Gastroesophageal sphincter (tissue), 4 donors: ENCODE measurements around the gene LIX1. TPM values are rescaled to one million over a fixed set of nuclear protein-coding genes. Genes with fewer than 3 reads are reported as not detected.

Experiments used
- ATAC-seq: fragments of 150-250 bp; one replicate; pipeline ENCODE4 v1.9.1; 2016; ENCODE audit warnings: mild to moderate bottlenecking, moderate library complexity
- H3K27ac ChIP-seq, 4 donors: fragments of 200-600 bp; sonication (generic) in 3 of 4; 1 replicate in 3 of 4; 2 replicates in 1 of 4; pipeline ENCODE4 v1.5.1; 2016 to 2019
- H3K27me3 ChIP-seq: fragments of 200-600 bp; sonication (generic); one replicate; pipeline ENCODE4 v1.5.1; 2019
- H3K36me3 ChIP-seq, 2 donors: fragments of 200-600 bp; sonication (generic); one replicate each; pipeline ENCODE4 v1.5.1; 2019; ENCODE audit warnings: control low read depth in 1 of 2
- H3K4me1 ChIP-seq, 3 donors: fragments of 200-600 bp; sonication (generic); 1 replicate in 2 of 3; 2 replicates in 1 of 3; pipeline ENCODE4 v1.5.1; 2016 to 2019; ENCODE audit warnings: control low read depth in 2 of 3
- H3K4me3 ChIP-seq, 2 donors: fragments of 200-600 bp; sonication (generic); one replicate each; pipeline ENCODE4 v1.5.1; 2019; ENCODE audit warnings: mild to moderate bottlenecking in 1 of 2, moderate library complexity in 1 of 2
- H3K9me3 ChIP-seq, 3 donors: fragments of 200-600 bp; sonication (generic); one replicate each; pipeline ENCODE4 v1.5.1; 2017 to 2019; ENCODE audit warnings: control low read depth in 2 of 3
- EP300 ChIP-seq: sonication (generic); formaldehyde crosslinking; IDR thresholded peaks from one replicate; pipeline ENCODE4 v1.6.1; 2017; ENCODE audit warnings: antibody characterized with exemption, mild to moderate bottlenecking
- POLR2A ChIP-seq, 2 donors: fragments of 450-650 bp; IDR thresholded peaks; one replicate each; pipeline ENCODE4 v1.6.1; 2017; ENCODE audit warnings: antibody characterized with exemption in 2 of 2, mild to moderate bottlenecking in 2 of 2, moderate library complexity in 1 of 2
- POLR2AphosphoS5 ChIP-seq: sonication (generic); formaldehyde crosslinking; IDR thresholded peaks from one replicate; pipeline ENCODE4 v1.6.1; 2017; ENCODE audit warnings: antibody characterized with exemption
- WGBS, 2 donors: methylation state at CpG; one replicate each; pipeline ENCODE4 v1.1.5; 2018; ENCODE audit warnings: low coverage in 1 of 2; 5-methylcytosine and 5-hydroxymethylcytosine counted together
- total RNA-seq, 4 donors: library from RNA; depleted of rRNA; stranded (reverse); fragments of >200 nt; gene quantifications; one replicate each; pipeline ENCODE4 v1.1.0, GENCODE V29; 2016
- TF ChIP-seq, protein P1 (sequence below), 4 experiments: fragments of 200-600 bp in 2 of 4; fragments of 450-650 bp in 2 of 4; sonication (generic) in 1 of 4; IDR thresholded peaks; one replicate each; pipeline ENCODE4 v1.5.1; 2017 to 2019; ENCODE audit warnings: antibody characterized with exemption in 4 of 4, mild to moderate bottlenecking in 2 of 4, moderate library complexity in 2 of 4

The LIX1 gene
- total RNA-seq, 4 donors from 2014 or later, result 0.08 to 1.1 (median 0.67) TPM; not detected in 1

DNA sequence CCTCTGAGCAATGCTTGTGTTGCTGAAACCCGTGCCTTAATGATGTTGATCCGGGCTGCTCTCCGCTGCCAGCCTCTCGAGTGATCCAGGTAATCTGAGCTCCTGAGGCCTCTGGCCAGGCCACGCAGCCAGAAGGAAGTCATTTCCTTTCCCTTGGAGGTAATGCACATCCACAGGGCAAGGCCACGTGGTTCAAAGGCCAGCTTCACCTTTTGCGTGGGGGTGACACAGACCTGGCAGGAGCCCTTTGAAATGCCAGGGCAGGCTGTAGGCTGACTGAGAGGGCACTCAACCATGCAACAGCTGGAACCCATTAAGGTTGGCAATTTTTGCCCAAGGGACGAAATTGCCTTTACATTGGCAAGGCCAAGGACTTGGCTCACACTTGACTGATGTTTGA, 80.4 kb downstream of the LIX1 start:
- peaks cover 0 to 9% (median 0%) of the 10 kb centered on the region in 3 donors for H3K9me3 ChIP-seq
- H3K27ac ChIP-seq, result no peak overlapping the region
- no peaks in the 10 kb centered on the region for H3K36me3 ChIP-seq
- no peak overlapping the region for H3K4me3 ChIP-seq
- peaks cover 0 to under 1% (median 0%) of the 10 kb centered on the region in 3 donors for H3K4me1 ChIP-seq
- no peaks in the 10 kb centered on the region for H3K27me3 ChIP-seq
- TF ChIP-seq POLR2AphosphoS5, result no peak
- no peak for TF ChIP-seq EP300
- no peak for TF ChIP-seq POLR2A (IDR thresholded peaks at IDR 0.05)
- TF ChIP-seq, protein P1, sequence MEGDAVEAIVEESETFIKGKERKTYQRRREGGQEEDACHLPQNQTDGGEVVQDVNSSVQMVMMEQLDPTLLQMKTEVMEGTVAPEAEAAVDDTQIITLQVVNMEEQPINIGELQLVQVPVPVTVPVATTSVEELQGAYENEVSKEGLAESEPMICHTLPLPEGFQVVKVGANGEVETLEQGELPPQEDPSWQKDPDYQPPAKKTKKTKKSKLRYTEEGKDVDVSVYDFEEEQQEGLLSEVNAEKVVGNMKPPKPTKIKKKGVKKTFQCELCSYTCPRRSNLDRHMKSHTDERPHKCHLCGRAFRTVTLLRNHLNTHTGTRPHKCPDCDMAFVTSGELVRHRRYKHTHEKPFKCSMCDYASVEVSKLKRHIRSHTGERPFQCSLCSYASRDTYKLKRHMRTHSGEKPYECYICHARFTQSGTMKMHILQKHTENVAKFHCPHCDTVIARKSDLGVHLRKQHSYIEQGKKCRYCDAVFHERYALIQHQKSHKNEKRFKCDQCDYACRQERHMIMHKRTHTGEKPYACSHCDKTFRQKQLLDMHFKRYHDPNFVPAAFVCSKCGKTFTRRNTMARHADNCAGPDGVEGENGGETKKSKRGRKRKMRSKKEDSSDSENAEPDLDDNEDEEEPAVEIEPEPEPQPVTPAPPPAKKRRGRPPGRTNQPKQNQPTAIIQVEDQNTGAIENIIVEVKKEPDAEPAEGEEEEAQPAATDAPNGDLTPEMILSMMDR (IDR thresholded peaks at IDR 0.05), result no peak
- ATAC-seq, result no peak
- 72% methylated on average over 4 of the region's 8 CpGs; no CpG with 5 or more reads in 1 of the 2 donors for WGBS, 2 donors

DNA sequence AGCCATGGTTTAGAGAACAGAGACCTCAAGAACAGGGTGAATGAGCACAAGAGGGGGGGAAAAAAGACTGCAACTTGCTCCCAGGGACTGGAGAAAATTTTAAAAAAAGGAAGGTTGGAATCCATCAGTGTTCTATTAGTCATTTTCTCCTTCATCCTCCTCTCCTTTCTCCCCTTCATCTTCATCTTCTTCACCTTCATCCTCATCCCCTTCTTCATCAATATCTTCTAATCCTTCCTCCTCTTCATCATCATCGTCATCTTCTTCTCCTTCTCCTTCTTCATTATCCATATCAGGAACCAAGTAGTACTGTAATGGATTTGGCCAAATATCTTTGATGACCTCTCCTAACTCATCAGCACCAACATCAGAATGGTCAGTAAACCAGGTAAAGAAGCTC, 86.1 kb downstream of the LIX1 start:
- no peak overlapping the region for H3K4me3 ChIP-seq
- WGBS, 2 donors, result 94 to 100% methylated on average over 1 of the region's 1 CpG
- peaks cover 0 to 9% (median 0%) of the 10 kb centered on the region in 3 donors for H3K9me3 ChIP-seq
- no peak for ATAC-seq
- H3K4me1 ChIP-seq, result no peaks in the 10 kb centered on the region
- no peaks in the 10 kb centered on the region for H3K36me3 ChIP-seq
- TF ChIP-seq, protein P1 (IDR thresholded peaks at IDR 0.05), result no peak
- TF ChIP-seq POLR2AphosphoS5 (no peak), EP300 (no peak)
- H3K27ac ChIP-seq, result no peak overlapping the region
- no peaks in the 10 kb centered on the region for H3K27me3 ChIP-seq

DNA sequence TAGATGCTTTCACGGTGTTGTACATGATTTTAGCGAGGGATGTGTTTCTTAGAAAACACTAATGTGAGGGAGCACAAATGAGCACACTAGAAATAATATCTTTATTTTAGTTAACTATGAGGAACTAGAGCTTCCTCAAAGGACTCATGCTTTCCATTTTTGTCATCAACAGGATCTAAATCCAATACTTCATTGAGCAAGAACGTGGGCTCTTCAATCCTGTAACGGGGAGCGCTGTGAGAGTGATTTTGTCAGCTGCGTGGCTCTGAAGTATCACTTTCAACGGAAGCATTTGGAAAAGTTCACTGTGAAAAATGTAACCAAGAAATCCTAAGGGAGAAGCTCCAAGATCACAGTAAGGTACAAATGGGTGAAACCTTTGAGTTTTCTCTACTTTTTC, 93.2 kb downstream of the LIX1 start:
- H3K4me1 ChIP-seq, result no peaks in the 10 kb centered on the region
- ATAC-seq, result no peak
- H3K9me3 ChIP-seq, result no peaks in the 10 kb centered on the region
- no peak for TF ChIP-seq POLR2A (IDR thresholded peaks at IDR 0.05)
- TF ChIP-seq POLR2AphosphoS5, result no peak
- TF ChIP-seq, protein P1 (IDR thresholded peaks at IDR 0.05), result no peak
- no peak for TF ChIP-seq EP300
- H3K27me3 ChIP-seq, result no peaks in the 10 kb centered on the region
- no peak overlapping the region for H3K4me3 ChIP-seq
- WGBS, 2 donors, result 80 to 81% methylated on average over 7 of the region's 7 CpGs
- H3K36me3 ChIP-seq, result no peaks in the 10 kb centered on the region
- no peak overlapping the region for H3K27ac ChIP-seq

DNA sequence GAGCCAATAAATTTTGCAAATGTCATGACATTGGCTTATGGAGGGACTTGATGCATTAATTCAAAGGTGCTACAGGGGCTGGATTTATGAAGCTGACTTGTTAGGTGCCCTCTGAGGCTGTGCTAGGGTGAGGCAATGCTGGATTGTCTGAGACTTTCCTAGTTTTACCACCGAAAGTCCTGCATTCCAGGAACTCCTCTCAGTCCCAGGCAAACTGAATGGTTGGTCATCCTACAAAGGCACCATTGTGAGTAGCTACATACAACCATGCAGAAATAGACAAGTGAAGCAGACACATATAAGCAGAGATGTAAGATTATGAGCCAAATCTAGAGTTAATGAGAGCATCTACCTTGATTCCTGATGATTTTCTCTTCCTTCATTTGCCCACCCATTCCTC, 95.3 kb downstream of the LIX1 start:
- no peak for ATAC-seq

More for the DNA sequence above, 95.3 kb downstream of the LIX1 start:
- Histone ChIP-seq H3K36me3 (no peaks in the 10 kb centered on the region), H3K27ac (no peak overlapping the region), H3K4me3 (no peak overlapping the region), H3K4me1 (no peaks in the 10 kb centered on the region), H3K9me3 (no peaks in the 10 kb centered on the region), H3K27me3 (no peaks in the 10 kb centered on the region)
- WGBS, 2 donors, result 83% methylated on average over 1 of the region's 1 CpG; no CpG with 5 or more reads in 1 of the 2 donors
- TF ChIP-seq, protein P1 (IDR thresholded peaks at IDR 0.05), result no peak
- TF ChIP-seq POLR2AphosphoS5, result no peak
- no peak for TF ChIP-seq EP300
- TF ChIP-seq POLR2A (IDR thresholded peaks at IDR 0.05), result no peak
